Suprapubic skin (tissue), 4 donors: ENCODE results near the gene PPP2R5C. TPM values are rescaled to one million over a fixed set of nuclear protein-coding genes. Genes with fewer than 3 reads are reported as not detected.

Experiments used
- DNase-seq, 2 donors: peaks; one replicate each; pipeline ENCODE4 v3.0.0-alpha.2; 2019; ENCODE audit warnings: low spot score in 2 of 2
- H3K27ac ChIP-seq: fragments of 200-600 bp; sonication (generic); one replicate; pipeline ENCODE4 v1.5.1; 2019
- H3K27me3 ChIP-seq: fragments of 200-600 bp; sonication (generic); one replicate; pipeline ENCODE4 v1.5.1; 2019
- H3K36me3 ChIP-seq: fragments of 200-600 bp; sonication (generic); one replicate; pipeline ENCODE4 v1.5.1; 2019
- H3K4me1 ChIP-seq: fragments of 200-600 bp; sonication (generic); one replicate; pipeline ENCODE4 v1.5.1; 2019
- H3K4me3 ChIP-seq: fragments of 200-600 bp; sonication (generic); one replicate; pipeline ENCODE4 v1.5.1; 2019; ENCODE audit warnings: mild to moderate bottlenecking
- H3K9me3 ChIP-seq: fragments of 200-600 bp; sonication (generic); one replicate; pipeline ENCODE4 v1.5.1; 2019
- EP300 ChIP-seq: sonication (generic); formaldehyde crosslinking; IDR thresholded peaks from one replicate; pipeline ENCODE4 v1.6.1; 2017; ENCODE audit warnings: antibody characterized with exemption
- POLR2A ChIP-seq, 2 donors: fragments of 450-650 bp; IDR thresholded peaks; one replicate each; pipeline ENCODE4 v1.6.1; 2017; ENCODE audit warnings: antibody characterized with exemption in 2 of 2, mild to moderate bottlenecking in 2 of 2, moderate library complexity in 2 of 2
- POLR2AphosphoS5 ChIP-seq, 3 donors: sonication (generic); formaldehyde crosslinking; IDR thresholded peaks; one replicate each; pipeline ENCODE4 v1.6.1; 2017; ENCODE audit warnings: antibody characterized with exemption in 3 of 3
- WGBS: methylation state at CpG from one replicate; pipeline ENCODE4 v1.1.5; 2018; 5-methylcytosine and 5-hydroxymethylcytosine counted together
- total RNA-seq, 4 donors: library from RNA; depleted of rRNA; stranded (reverse); fragments of >200 nt; gene quantifications; one replicate each; pipeline ENCODE4 v1.1.0, GENCODE V29; 2016
- TF ChIP-seq, protein P1 (sequence below), 2 donors: fragments of 200-600 bp in 1 of 2; fragments of 450-650 bp in 1 of 2; sonication (generic) in 1 of 2; IDR thresholded peaks; one replicate each; pipeline ENCODE4 v1.5.1; 2016 to 2019; ENCODE audit warnings: antibody characterized with exemption in 2 of 2, mild to moderate bottlenecking in 1 of 2, moderate library complexity in 1 of 2

The PPP2R5C gene
- total RNA-seq, 4 donors from 2014 or later = 104 to 149 (median 119) TPM

DNA sequence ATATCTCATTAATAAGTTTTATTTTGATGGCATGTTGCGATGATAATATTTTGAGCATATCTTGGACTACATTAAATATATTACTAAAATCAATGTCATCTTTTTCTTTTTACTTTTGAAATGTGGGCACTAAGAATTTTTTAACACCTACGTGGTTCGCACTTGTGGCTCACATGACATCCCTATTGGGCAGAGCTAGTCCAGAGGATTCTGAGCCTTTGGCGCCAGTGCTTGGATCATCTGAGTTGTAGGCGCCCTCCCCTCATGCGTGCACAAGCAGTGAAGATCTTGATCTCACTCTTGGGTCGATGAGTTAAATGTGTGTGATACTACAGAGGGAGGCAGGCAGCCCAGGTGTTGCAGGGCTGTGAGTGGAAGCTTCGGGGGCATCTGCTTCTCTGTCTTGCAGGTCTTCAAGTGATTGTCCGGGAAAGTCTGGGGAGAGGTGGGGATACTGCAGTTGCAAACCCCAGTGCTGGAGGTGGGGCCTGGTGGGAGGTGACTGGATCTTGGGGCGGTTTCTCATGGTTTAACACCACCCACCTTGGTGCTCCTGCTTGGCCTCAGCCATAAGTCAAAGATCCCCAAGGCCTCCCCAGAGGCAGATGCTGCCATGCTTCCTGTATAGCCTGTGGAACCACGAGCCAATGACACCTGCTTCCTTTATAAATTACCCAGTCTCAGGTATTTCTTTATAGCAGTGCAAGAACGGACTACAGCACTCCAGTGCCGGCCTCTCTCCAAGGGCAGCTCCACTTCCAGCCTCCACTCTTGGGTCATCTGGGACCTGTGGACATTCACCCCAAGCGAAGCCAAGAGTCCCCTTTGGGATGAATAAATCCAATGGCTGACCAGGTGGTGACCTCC lies 46.1 kb upstream of the PPP2R5C start:
- DNase-seq = peak; percentile 43 to 65
- Histone ChIP-seq H3K9me3 (no peaks in the 10 kb centered on the region), H3K27ac (no peak overlapping the region), H3K4me1 (no peaks in the 10 kb centered on the region), H3K27me3 (no peaks in the 10 kb centered on the region), H3K36me3 (no peaks in the 10 kb centered on the region), H3K4me3 (no peak overlapping the region)
- 87% methylated on average over 14 of the region's 14 CpGs for WGBS
- TF ChIP-seq POLR2AphosphoS5 (IDR thresholded peaks at IDR 0.05) (no peak), EP300 (no peak), POLR2A (IDR thresholded peaks at IDR 0.05) (no peak)
- TF ChIP-seq, protein P1, sequence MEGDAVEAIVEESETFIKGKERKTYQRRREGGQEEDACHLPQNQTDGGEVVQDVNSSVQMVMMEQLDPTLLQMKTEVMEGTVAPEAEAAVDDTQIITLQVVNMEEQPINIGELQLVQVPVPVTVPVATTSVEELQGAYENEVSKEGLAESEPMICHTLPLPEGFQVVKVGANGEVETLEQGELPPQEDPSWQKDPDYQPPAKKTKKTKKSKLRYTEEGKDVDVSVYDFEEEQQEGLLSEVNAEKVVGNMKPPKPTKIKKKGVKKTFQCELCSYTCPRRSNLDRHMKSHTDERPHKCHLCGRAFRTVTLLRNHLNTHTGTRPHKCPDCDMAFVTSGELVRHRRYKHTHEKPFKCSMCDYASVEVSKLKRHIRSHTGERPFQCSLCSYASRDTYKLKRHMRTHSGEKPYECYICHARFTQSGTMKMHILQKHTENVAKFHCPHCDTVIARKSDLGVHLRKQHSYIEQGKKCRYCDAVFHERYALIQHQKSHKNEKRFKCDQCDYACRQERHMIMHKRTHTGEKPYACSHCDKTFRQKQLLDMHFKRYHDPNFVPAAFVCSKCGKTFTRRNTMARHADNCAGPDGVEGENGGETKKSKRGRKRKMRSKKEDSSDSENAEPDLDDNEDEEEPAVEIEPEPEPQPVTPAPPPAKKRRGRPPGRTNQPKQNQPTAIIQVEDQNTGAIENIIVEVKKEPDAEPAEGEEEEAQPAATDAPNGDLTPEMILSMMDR (IDR thresholded peaks at IDR 0.05) = no peak

- 88% methylated on average over 18 of the region's 19 CpGs for WGBS
- TF ChIP-seq POLR2A (IDR thresholded peaks at IDR 0.05) = no peak
- TF ChIP-seq EP300 = no peak
- TF ChIP-seq POLR2AphosphoS5 (IDR thresholded peaks at IDR 0.05) = no peak
- peak; percentile 56 to 72 for DNase-seq
Measured at GRCh38 chr14:101716077-101716950, 45.2 kb upstream of the PPP2R5C start.

GRCh38 chr14:101716956-101717662 lies 44.4 kb upstream of the PPP2R5C start:
- no peak for TF ChIP-seq EP300
- TF ChIP-seq POLR2AphosphoS5 (IDR thresholded peaks at IDR 0.05) = no peak
- TF ChIP-seq POLR2A (IDR thresholded peaks at IDR 0.05) = no peak
- TF ChIP-seq, protein P1 (IDR thresholded peaks at IDR 0.05) = no peak
- H3K27ac ChIP-seq = no peak overlapping the region
- H3K9me3 ChIP-seq = no peaks in the 10 kb centered on the region
- H3K4me1 ChIP-seq = no peaks in the 10 kb centered on the region
- DNase-seq = peak in 1 of 2 donors; percentile 37
- WGBS = 88% methylated on average over 17 of the region's 17 CpGs
- H3K36me3 ChIP-seq = no peaks in the 10 kb centered on the region
- H3K4me3 ChIP-seq = no peak overlapping the region
- no peaks in the 10 kb centered on the region for H3K27me3 ChIP-seq

More at GRCh38 chr14:101716077-101716950, 45.2 kb upstream of the PPP2R5C start:
- Histone ChIP-seq H3K4me3 (no peak overlapping the region), H3K27me3 (no peaks in the 10 kb centered on the region), H3K36me3 (no peaks in the 10 kb centered on the region), H3K4me1 (no peaks in the 10 kb centered on the region), H3K9me3 (no peaks in the 10 kb centered on the region), H3K27ac (no peak overlapping the region)

DNA sequence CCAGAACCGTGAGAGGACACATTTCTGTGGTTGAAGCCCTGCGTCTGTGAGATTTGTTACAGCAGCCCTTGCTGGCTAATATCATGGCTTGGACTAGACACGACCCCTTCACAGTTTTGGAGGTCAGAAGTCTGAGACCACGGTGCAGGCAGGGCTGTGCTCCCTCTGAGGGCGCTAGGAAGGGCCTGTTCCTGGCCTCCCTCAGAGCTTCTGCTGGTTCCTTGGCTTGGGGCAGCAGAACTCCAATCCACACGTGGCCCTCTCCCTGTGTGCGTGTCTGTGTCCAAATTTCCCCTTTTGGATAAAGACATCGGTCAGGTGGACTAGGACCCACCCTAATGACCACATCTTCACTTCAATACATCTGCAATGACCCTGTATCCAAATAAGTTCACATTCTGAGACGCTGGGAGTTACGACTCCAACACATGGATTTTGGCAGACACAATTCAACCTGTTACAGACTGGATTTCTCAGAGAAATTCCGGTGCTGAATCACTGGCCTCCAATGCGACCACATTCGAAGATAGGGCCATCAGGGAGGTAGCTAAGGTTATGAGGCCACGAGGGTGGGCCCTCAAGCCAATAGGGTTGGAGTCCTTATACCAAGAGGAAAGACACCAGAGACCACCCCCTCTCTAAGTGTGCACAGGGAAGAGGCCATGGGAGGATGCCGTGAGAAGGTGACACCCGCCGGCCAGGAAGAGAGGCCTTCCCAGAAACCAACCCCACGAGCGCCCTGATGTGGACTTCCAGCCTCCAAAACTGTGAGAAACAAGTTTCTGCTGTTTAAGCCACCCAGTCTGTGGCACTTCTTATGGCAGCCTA lies 43.6 kb upstream of the PPP2R5C start:
- Histone ChIP-seq H3K4me3 (no peak overlapping the region), H3K27ac (no peak overlapping the region), H3K9me3 (no peaks in the 10 kb centered on the region), H3K4me1 (peaks cover 4% of the 10 kb centered on the region), H3K27me3 (no peaks in the 10 kb centered on the region), H3K36me3 (no peaks in the 10 kb centered on the region)
- no peak for TF ChIP-seq POLR2AphosphoS5 (IDR thresholded peaks at IDR 0.05)
- TF ChIP-seq POLR2A (IDR thresholded peaks at IDR 0.05) = no peak
- TF ChIP-seq, protein P1 (IDR thresholded peaks at IDR 0.05) = no peak
- no peak for TF ChIP-seq EP300
- DNase-seq = peak; percentile 39 to 45
- WGBS = 95% methylated on average over 19 of the region's 19 CpGs
